EH (cell line): ENCODE data around the gene SELENOV.
"Not testable (repeated sequence)": the region's sequence is repeated elsewhere in the genome, so short reads cannot be mapped to it uniquely, and the experiment has no call there.

Source experiments
- DNase-seq: peaks from one replicate; pipeline ENCODE4 v3.0.0-alpha.2; 2015; ENCODE audit warnings: low read depth

SELENOV gene

GRCh38 chr19:39514840-39515550 lies at the start of gene SELENOV:
Gene SELENOV (plus strand): TSS chr19:39515139. CDS start chr19:39515213, 74 bp downstream.
- no peak for DNase-seq

GRCh38 chr19:39465956-39466747 lies 48.8 kb upstream of the SELENOV start:
- no peak for DNase-seq

GRCh38 chr19:39467941-39468340 lies 47.0 kb upstream of the SELENOV start:
- no peak for DNase-seq

- no peak for DNase-seq
Measured at GRCh38 chr19:39469036-39469435, 45.9 kb upstream of the SELENOV start.

- DNase-seq, result no peak
Measured at GRCh38 chr19:39469567-39469966, 45.4 kb upstream of the SELENOV start.

GRCh38 chr19:39470724-39471339 lies 44.1 kb upstream of the SELENOV start:
- DNase-seq, result no peak

GRCh38 chr19:39471756-39472536 lies 43.0 kb upstream of the SELENOV start:
- DNase-seq, result no peak

GRCh38 chr19:39472746-39473442 lies 42.0 kb upstream of the SELENOV start:
- DNase-seq, result no peak

- no peak for DNase-seq
Measured at GRCh38 chr19:39473443-39473960, 41.4 kb upstream of the SELENOV start.

- peak; percentile 36 for DNase-seq
Measured at GRCh38 chr19:39474139-39474620, 40.8 kb upstream of the SELENOV start.

- no peak for DNase-seq
Measured at GRCh38 chr19:39475748-39476147, 39.2 kb upstream of the SELENOV start.

- DNase-seq, result not testable (repeated sequence)
Measured at GRCh38 chr19:39479319-39479801, 35.6 kb upstream of the SELENOV start.

GRCh38 chr19:39479916-39480315 lies 35.0 kb upstream of the SELENOV start:
- DNase-seq, result no peak

- DNase-seq, result peak; percentile 95
Measured at GRCh38 chr19:39480337-39481228, 34.4 kb upstream of the SELENOV start, which contains the start of gene TIMM50. Gene TIMM50 (plus strand): TSS chr19:39480838. CDS start chr19:39480854, 16 bp downstream.

GRCh38 chr19:39481229-39481545 lies 33.8 kb upstream of the SELENOV start:
- peak; percentile 10 for DNase-seq

- no peak for DNase-seq
Measured at GRCh38 chr19:39481676-39482075, 33.3 kb upstream of the SELENOV start.

GRCh38 chr19:39483141-39483540 lies 31.8 kb upstream of the SELENOV start:
- DNase-seq, result no peak

GRCh38 chr19:39489756-39490155 lies 25.2 kb upstream of the SELENOV start:
- DNase-seq, result no peak

- DNase-seq, result no peak
Measured at GRCh38 chr19:39492225-39492624, 22.7 kb upstream of the SELENOV start.

- DNase-seq, result no peak
Measured at GRCh38 chr19:39492788-39493187, 22.2 kb upstream of the SELENOV start.
